ENCODE data around the gene BOD1L1. TPM values are rescaled to one million over a fixed set of nuclear protein-coding genes. Genes with fewer than 3 reads are reported as not detected.
"Not testable (repeated sequence)": the region's sequence is repeated elsewhere in the genome, so short reads cannot be mapped to it uniquely, and the experiment has no call there.

BOD1L1 gene
- polyA plus RNA-seq, 3 donors: 53.7 to 74.1 (median 63.5) TPM

DNA sequence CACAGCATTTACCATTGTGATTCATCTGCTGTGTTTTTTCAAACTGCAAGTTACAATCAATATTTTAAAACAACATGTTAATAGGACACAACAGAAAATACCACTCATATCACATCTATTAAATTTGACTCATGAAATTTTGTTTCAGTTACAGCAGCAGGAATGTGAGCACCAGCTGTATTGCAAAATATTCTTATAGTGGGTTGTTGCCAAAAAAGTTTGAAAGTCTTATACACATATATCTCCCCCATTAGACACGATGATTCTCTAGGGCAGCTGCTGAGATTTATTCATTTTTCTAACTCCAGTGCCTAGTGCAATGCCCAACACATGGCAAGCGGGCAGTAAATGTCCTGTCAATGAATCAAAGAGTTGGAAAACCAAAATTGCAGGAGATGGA is 56.6 kb downstream of the BOD1L1 start:
- no peak for DNase-seq (ENCODE audit: extremely low read depth in 1 of 11, low read depth in 9 of 11, low spot score in 4 of 11)

DNA sequence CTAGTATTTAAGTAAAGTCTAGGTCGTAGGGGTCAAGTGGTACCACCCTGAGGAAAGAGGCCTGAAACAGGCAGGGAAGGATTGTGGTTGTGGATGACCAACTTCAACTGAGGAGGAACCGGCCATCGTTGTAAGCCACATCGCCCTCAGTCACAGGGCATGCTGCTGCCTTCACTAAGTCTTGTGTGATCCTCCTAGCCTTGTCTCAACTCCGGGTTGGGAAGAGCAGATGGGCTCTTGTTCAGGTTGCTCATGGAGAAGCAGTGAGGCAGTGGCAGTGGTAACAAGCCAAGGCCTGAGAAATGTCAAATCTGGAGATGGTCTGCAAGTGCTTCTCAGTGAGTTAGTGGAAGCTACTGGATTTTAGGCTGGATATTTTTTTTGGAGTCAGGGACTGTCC is 60.4 kb downstream of the BOD1L1 start:
- no peak for DNase-seq (ENCODE audit: extremely low read depth in 1 of 11, low read depth in 9 of 11, low spot score in 4 of 11)

DNA sequence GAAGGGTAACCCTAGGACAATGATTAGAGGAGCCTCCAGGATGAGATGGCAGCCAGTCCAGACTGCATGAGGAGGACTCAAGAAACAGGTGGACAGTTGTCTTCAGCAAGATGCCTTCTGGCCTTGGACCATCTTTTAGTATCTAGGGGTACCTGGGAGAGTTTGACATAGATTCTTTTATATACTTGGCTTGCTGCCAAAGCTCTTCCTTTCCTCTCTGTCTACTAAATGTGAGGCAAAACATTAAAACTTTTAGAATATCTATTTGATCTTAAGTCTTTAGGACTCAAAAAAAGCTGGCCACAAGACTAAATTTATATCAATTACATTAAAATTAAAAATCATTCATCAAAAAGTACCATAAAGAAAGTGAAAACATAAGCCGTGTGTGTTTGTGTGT is 64.6 kb downstream of the BOD1L1 start:
- no peak for DNase-seq (ENCODE audit: extremely low read depth in 1 of 11, low read depth in 9 of 11, low spot score in 4 of 11)

DNA sequence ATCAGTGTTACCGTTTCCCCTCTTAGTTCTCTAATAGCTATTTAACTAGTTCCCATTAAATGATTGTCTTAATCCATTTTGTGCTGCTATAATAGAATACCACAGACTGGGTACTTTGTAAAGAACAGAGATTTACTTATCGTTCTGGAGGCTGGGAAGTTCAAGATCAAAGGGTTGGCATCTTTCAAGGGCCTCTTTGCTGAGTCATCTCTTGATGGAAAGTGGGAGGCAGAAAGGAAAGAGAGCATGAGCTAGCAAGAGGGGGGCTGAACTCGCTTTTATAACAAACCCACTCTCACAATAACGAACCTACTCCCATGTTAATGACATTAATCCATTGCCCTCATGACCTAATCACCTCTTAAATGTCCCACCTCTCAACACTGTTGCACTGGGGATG is 65.9 kb downstream of the BOD1L1 start:
- DNase-seq (ENCODE audit: extremely low read depth in 1 of 11, low read depth in 9 of 11, low spot score in 4 of 11): no peak

DNA sequence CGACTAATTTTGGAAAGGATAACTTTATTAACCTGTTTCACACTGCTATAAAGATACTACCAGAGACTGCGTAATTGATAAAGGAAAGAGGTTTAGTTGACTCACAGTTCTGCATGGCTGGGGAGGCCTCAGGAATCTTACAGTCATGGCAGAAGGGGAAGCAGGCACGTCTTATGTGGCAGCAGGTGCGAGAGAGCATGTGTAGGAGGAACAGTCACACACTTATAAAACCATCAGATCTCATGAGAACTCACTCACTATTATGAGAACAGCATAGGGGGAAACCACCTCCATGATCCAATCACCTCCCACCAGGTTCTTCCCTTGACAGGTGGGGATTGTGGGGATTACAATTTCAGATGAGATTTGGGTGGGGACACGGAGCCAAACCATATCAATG is 67.4 kb downstream of the BOD1L1 start:
- not testable (repeated sequence) for DNase-seq (ENCODE audit: extremely low read depth in 1 of 11, low read depth in 9 of 11, low spot score in 4 of 11)

DNA sequence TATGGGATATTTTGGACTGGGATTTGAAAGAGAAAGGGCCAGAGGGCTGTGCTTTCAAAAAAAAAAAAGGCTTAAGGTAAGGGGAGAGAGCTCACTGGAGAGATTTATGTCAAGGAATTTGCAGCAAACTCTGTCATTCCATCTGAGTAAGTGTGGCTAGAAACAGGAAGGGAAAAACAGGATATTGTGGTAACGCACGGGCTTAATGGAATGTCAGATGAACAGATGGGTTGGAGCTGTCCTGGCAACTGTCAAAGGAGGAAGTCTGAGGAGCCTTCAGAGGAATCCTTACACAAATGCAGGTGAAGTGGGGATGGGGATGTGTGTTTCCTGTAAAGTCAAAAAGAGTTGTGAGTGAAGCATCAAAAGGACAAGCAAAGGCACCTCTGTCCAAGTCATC is 68.1 kb downstream of the BOD1L1 start:
- no peak for DNase-seq (ENCODE audit: extremely low read depth in 1 of 11, low read depth in 9 of 11, low spot score in 4 of 11)

DNA sequence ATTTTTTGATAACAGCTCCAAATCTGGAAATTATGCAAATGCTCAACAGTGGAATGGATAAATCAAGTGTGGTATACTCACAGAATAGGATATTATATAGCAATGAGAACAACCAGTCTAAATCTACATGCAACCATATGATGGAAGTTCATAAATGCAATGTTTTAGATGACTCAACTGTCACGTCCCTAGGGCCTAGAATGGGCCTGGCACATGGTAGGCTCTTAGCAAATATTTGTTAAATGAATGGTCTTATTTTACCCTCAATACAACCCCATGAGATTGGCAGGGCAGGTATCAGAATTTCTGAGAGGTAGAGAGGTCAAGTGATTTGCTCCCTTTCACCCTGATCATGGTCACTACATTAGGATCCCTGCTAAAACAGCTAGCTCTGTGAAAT is 68.6 kb downstream of the BOD1L1 start:
- DNase-seq (ENCODE audit: extremely low read depth in 1 of 11, low read depth in 9 of 11, low spot score in 4 of 11): no peak

DNA sequence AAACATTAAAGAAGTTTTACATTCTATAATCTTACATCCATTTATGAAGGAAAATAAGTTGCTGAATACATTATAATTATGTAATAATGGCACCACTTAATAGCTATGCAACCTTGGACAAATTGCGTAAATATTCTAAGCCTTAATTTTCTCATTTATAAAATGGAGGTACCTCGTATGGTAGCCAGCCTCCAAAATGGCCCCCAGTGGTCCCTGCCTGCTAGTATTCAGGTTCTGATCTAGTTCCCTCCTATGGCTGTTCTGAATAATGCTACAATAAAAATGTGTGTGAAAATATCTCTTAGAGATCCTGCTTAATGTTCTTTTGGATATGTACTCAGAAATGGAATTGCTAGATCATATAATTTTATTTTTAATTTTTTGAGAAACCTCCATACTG is 72.2 kb downstream of the BOD1L1 start:
- no peak for DNase-seq (ENCODE audit: extremely low read depth in 1 of 11, low read depth in 9 of 11, low spot score in 4 of 11)

DNA sequence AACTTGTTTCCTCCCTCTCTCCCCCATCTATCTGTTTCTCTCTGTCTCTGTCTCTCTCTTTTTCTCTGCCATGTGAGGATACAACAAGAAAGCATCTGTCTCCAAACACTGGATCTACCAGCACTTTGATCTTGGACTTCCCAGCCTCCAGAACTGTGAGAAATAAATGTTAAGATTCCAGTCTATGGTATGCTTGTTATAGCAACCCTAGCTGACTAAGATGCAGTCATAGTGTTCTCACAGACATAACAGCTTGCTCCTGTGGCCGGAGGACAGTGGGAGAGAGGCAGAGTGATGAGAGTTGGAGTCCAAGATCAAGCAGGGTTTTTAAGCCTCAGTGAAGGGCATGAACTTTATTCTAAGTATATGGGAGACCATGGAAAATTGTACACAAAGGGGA is 74.4 kb downstream of the BOD1L1 start:
- no peak for DNase-seq (ENCODE audit: extremely low read depth in 1 of 11, low read depth in 9 of 11, low spot score in 4 of 11)

DNA sequence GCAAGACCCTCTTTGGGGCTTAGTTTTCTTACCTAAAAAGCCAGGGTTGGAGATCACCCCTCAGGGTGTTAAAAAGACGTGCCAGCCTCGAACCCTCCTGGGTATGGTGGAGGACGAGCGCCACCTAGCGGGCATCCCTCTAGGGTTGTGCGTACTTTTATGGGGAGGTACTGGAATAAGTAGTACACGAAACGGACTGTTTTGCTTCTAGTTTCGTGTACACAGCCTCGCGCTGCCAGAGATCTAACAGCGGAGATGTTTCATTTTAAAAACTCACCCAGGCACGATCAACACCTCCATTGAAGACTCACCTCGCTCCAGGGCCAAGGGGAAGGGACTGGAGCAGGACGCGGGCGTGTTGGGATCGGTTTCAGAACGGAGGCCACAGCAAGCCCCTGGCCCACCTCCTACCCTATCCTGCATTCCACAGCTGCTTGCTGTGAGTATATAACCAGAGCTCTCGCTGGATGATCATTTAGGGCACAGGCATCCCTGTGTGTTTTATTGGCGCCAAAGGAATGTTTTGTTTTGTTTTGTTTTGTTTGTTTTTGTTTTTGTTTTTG is 78.5 kb downstream of the BOD1L1 start:
- peak in 9 of 11 donors; percentile 47 to 79 (median 71) for DNase-seq (ENCODE audit: extremely low read depth in 1 of 11, low read depth in 9 of 11, low spot score in 4 of 11)

DNA sequence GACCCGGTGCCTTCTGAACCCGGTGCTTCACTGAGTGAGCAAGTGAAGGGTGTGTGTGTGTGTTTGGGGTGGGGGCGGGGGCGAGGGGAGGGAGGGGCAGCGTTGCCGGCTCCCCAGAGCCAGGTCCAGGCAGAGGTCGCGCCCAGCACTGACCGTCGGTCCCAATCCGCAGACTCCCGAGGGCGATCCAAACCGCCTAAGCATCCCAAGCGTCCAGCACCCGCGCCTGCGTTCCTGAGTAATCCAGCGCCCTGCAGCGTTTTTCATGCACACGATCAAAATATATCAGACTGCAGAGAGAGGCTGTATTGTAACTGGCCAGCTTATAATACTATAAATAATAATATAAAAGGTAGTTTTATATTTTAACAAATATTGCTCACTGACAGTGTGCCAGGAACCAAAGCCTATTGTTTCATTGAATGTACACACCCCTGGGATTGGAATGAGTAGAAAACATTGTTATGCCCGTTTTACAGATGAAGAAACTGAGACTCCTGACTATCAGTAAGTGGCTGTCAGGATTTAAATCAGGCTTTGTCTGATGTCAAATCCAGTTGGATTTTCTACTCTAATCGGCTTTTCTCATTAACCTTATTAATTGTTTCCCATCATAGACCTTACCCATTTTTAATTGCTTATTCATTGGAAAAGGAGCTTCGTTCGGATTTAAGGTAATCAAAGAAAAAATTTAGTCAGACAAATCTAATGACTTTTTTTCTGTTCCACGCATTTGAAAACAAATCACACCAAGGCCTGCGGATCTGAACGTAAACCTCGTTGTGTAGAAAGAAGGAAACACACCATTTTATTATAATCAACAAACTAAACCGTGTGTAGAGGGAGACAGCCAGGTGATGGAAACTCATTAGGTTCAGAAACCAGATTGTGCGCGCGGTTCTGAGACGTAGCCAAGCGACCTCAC is 79.2 kb downstream of the BOD1L1 start:
- DNase-seq (ENCODE audit: extremely low read depth in 1 of 11, low read depth in 9 of 11, low spot score in 4 of 11): no peak

DNA sequence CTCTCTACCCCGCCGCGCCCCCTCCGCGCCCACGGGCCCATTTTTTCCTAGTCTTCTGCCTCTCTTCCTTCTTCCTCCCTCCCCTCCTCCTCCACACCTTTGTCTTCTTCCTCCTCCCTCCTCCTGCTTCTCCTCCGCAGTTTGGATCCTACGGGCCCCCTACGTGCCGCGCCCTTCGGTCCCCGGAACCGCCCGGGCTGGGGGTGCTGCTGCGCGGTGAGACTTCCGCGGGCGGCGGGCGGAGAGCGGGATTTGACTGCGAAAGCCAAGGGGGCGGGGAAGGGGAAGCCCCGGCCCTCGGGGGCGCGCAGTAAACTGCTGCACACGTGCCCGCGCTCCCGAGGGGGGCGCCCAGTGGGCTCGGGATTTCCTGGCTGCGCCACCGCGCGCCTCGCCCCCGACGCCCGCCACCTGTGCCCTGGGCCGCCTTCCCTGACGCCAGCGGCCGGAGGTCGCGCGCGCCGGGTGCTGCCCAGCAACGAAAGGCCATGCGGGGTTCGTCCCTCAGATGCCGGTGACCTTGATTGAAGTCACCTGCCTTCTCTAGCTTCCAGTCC is 80.0 kb downstream of the BOD1L1 start:
- DNase-seq (ENCODE audit: extremely low read depth in 1 of 11, low read depth in 9 of 11, low spot score in 4 of 11): no peak

DNA sequence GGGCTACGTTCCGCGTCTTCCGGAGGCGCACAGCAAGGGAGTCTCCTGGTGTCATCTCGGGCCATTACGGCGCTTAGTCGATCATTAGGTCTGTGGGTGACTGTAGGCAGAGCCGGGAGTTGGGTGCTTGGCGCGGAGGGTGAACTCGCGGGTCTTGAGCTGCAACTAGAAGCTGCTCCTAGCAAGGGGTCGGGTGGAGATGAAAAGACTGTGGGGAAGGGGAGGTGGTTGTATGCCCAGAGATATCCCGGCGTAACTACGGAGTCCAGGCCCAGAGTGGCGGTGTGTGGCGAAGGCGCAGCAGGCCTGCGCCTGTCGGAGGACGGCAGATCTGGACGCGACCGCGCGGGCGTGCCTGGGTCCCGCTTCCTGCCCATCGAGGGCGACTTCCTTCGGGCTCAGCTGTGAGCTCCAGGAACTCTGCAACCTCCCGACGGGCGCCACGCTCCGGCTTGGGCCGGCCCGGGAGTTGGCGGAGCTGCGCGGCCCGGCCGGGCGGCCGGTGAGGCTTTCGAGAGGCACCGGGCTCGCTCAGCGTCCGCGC is 80.5 kb downstream of the BOD1L1 start:
- DNase-seq (ENCODE audit: extremely low read depth in 1 of 11, low read depth in 9 of 11, low spot score in 4 of 11): no peak

DNA sequence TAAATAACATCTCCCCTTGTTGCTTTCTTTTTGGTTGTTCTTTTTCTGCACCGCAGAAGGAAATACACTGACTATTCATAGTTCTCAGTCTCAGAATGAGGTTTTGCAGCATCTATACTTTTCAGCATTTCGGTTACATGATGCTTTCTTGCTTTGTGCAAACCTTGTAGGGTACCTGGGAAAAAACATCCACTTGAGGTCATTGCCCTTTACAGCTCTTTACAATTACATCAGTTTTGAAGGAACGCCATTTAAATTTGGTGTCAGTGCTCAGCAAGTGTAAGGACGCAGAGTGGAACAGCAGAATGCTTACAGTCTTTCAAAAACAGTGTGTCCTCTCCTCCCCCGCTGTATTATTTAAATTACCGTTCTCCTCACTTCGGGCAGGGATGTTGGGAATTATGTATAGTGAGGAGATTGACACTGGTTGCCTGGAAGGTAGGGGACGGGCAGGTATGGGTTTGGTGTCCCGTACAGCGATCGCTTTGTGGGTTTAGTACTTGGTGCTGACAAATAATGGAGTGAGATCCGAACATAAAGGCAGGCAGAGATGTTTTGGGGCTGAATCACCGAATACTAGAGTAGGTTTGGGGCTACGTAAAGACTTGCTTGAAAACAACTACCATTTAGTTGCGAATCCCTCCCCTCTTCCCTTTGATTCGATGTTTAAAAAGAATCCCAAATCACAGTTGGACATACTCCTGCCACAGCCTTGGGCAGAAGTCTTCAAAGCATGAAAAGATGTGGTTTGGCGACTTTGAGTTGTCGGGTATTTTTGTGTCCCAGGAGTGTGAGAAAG is 81.2 kb downstream of the BOD1L1 start:
- DNase-seq (ENCODE audit: extremely low read depth in 1 of 11, low read depth in 9 of 11, low spot score in 4 of 11): no peak

DNA sequence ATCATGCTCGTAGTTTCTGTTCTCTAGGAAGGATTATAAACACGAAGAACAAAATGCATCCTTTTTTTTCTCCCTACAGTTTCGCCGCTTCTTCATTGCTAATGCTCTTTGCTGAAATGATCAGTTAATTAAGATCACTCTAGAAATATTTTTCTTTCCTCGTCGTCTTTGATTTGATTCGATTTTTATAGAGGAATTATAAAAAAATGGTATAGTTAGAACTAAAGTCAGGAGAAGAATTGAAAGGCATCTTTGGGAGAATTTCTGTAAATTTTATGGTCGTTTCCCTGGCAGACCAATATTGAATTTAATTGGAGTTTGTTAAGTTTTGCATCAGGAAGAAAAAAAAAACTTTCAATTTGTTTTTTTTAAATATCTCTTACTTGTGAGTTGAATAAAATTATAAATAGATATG is 82.1 kb downstream of the BOD1L1 start:
- DNase-seq (ENCODE audit: extremely low read depth in 1 of 11, low read depth in 9 of 11, low spot score in 4 of 11): no peak

DNA sequence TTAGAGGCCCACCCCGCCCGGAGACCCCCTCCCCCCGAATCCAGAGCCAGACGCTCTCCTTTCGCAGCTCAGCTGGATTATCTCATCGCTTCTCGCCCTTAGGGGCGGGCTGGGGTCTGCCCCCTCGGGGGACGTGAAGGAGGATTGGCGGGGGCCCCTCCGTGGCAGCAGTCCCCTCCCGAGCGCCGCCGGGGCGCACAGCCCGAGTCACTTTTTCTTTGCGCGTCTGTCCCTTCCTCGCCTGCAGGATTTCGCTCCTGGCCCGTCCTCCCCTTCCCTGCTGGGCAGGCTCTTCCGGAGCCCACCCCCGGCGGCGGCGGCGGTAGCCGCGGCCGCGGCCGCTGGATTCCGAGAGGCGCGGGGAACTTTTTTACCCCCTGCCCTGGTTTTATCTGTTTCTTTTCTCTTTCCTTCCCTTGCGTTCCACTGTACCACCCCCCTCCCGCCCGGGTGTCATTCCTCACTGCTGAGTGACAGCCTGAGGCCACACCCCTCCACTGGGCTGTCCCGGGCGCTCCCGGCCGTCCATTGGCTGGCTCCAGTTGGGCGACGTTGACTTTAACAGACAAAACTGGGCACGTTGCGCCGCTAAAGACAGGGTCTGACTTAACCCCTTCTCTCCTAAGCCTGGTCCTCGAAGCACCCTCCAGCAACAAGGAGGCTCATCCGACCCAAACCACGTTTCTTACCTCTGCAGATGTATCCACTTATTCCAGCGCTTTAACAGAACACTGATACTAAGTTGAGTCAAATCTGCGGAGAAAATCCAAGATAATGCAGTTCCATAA is 82.7 kb downstream of the BOD1L1 start:
- DNase-seq (ENCODE audit: extremely low read depth in 1 of 11, low read depth in 9 of 11, low spot score in 4 of 11): peak in 9 of 11 donors; percentile 40 to 72 (median 64)

DNA sequence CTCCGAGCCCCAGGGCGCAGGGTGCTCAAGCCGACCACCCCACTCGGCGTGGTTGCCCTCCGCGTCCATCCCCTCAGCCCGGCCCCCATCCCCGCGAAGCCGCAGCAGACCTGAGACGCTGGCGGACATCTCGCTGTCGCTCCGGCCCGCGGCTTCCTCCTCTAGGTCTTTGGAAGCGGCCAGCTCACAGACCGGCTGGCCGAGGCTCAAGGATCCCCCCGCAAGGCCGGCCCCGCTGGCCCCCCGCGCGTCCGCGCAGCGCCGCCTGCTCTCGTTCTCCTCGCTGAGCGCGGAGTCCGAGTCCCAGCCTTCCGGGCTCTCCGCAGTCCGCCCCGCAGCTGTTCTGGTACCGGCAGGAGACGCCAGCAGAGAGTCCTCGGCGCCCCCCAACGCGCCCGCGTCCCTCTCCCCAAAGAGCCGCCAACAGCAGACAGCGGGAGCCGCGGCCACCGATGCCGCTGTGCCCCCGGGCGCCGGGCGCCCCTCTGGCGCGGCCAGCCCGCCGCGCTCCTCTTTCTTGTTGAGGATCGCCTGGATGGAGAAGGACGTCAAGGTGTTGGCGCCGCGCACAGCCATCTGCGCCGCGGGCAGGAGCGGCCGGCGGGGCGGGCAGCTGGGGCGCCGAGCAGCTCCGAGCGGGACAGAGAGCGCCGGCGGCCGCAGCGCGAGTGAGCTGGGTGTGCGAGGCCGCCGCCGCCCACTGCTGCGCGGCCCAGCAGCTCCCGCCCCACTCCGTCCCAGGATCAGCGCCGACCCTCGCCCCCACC is 83.5 kb downstream of the BOD1L1 start, which contains the start of gene NKX3-2:
Gene NKX3-2 (minus strand): TSS at position 670 of the 767 bp plus-strand sequence. CDS start 94 bp downstream, at position 576.
- DNase-seq (ENCODE audit: extremely low read depth in 1 of 11, low read depth in 9 of 11, low spot score in 4 of 11): no peak

All from renal cortex interstitium (tissue), 11 donors.